Femur (tissue), 1 donor: ENCODE results near the gene DHFR.
"Not testable (repeated sequence)": the region's sequence is repeated elsewhere in the genome, so short reads cannot be mapped to it uniquely, and the experiment has no call there.

Experiments used
- DNase-seq: peaks from one replicate; pipeline ENCODE4 v3.0.0-alpha.2; 2017

DHFR gene

DNA sequence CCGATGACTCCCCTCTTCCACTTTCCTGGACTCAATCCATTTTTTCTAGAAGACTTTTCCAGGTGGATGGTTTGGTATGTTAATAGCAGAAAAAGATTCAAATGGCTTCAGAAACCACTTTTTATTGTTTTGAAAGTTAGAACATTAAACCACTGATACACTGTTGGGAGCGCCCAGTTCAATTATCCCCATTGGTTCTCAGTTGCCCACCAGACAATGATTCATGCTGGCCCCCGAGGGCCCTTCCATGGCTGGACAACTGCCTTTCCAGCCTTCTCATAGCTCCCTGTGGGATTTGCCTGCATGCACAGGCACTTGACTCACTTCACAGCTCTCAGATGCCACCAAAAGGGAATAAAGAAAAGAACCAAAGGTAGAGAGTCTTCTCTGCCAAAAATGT, 63.4 kb downstream of the DHFR start:
- no peak for DNase-seq

DNA sequence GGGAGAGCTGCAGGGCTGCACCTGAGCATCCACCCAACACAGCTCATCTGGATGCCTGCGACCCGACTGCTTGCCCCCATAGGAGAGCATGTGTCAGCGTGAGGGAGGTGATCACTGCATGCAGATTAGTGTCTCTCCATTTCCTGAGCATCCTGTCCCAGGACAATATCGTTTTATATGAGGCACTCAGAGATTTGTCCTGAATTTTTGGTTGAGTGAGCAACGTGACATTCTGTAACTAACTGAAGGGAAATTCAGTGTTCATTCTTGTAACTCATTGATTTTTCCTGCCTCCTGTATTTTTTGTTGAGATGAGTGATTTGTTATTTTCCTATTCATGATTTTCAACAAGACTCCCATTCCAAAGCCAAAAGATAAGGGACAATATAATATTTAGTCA, 64.0 kb downstream of the DHFR start:
- no peak for DNase-seq

DNA sequence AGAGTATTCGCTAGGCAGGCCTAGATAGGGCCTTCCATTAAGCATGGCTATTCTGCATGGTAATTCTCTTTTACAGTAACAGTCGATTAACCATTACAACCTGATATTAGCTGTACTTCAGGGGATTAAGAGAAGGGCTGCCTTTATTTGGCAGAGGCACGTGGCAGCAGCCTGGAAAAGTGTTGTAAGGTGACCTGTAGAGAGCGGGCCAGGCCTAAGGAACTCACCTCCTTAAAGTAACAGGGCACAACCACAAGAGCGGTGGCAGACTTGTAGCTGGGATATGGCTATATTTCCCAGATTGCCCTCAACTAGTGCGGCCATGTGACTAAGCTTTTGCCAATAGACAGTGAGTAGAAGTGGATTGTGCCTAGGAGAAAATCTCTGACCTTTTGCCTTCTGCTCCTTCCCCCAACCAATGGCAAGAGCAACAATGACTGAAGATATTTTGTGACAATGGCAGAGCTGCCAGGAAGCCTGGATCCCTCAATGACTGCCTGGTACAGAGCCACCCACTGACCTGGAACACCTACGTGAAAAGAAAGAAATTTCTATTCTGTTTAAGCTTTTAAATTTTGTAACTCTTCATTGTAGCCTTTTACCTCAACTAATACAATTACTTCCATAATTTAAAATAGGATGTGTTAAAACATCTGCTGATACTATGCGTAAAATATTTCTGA, 65.8 kb downstream of the DHFR start:
- no peak for DNase-seq

DNA sequence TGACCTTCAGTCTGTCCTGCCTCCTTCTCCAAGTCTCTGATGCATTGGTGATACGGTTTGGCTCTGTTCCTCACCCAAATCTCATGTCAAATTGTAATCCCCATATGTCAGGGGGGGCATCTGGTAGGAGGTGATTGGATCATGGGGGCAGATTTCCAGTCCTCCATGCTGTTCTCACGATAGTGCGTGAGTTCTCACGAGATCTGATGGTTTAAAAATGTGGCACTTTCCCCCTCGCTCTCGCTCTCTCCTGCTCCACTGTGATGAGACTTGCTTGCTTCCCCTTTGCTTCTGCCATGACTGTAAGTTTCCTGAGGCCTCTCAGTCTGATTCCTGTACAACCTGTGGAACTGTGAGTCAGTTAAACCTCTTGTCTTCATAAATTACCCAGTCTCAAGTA, 70.0 kb downstream of the DHFR start:
- DNase-seq: no peak

GRCh38 chr5:80580291-80580690, 74.5 kb downstream of the DHFR start:
- not testable (repeated sequence) for DNase-seq

DNA sequence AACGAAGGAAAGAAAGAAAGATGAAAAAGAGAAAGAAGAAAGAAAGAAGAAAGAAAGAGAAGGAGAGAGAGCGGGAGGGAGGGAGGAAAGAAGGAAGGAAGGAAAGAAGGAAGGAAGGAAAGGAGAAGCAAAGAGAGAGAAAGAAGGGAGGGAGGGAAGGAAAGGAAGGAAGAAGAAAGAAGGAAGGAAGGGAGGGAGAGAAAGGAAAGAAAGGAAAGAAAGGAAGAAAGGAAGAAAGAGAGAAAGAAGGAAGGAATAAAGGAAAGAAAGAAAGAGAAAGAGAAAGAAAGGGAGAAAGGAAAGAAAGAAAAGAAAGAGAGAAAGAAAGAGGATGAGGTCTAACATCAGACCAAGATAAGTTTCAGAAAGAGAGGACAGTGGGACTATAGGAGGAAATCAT, 75.7 kb downstream of the DHFR start:
- no peak for DNase-seq

DNA sequence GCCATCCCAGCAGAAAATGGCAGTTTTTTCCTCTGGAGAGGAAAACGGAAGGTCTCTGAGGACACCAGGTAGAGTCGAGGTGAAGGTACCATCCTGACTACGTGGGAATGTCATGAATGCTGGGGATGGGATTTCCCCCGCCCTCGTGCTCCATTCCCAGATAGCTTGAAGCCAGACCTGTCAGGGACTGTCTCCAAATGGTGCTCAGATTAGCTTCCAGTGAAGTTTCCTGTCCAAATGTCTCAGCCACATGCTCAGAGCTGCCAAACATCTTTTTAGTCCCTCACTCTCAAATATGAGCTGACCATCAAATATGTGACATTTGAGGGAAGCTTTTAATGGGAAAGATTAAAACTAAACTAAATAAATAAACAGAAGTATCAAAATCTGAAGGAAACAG, 77.1 kb downstream of the DHFR start:
- DNase-seq: no peak

GRCh38 chr5:80576383-80576782, 78.4 kb downstream of the DHFR start:
- no peak for DNase-seq
